Activated CD8-positive, alpha-beta T cell treated with anti-CD3 and anti-CD28 coated beads for 36 hours (primary cell): Measurements from ENCODE around the gene NIPAL3. TPM values are rescaled to one million over a fixed set of nuclear protein-coding genes. Genes with fewer than 3 reads are reported as not detected.

Experiments used
- ATAC-seq: fragments of 200-7000 bp; cut with Tn5 transposase; one replicate; pipeline ENCODE4 v1.10.0; 2021; ENCODE audit warnings: mild to moderate bottlenecking, moderate library complexity
- CTCF ChIA-PET: fragments of 350-600 bp; sonication (Branson Sonifier 250); formaldehyde crosslinking; loops from one replicate; lab custom pipeline; 2021; ENCODE audit warnings: antibody characterized with exemption; lab: Charles Lee
- POLR2A ChIA-PET: fragments of 350-600 bp; sonication (Branson Sonifier 250); formaldehyde crosslinking; loops from one replicate; lab custom pipeline; 2021; ENCODE audit warnings: antibody characterized with exemption; lab: Charles Lee
- DNase-seq: peaks from one replicate; pipeline ENCODE4 v3.0.0-alpha.2; 2020
- H3K27ac Mint-ChIP-seq: one replicate; pipeline ENCODE4 v1.8.0; 2021; ENCODE audit warnings: mild to moderate bottlenecking, mixed read lengths
- H3K27me3 Mint-ChIP-seq: one replicate; pipeline ENCODE4 v1.8.0; 2021; ENCODE audit warnings: mixed read lengths
- H3K36me3 Mint-ChIP-seq: one replicate; pipeline ENCODE4 v1.8.0; 2021; ENCODE audit warnings: low read depth, mixed read lengths
- H3K4me1 Mint-ChIP-seq: one replicate; pipeline ENCODE4 v1.8.0; 2021; ENCODE audit warnings: low read depth, mixed read lengths
- H3K4me3 Mint-ChIP-seq: one replicate; pipeline ENCODE4 v1.8.0; 2021; ENCODE audit warnings: mild to moderate bottlenecking, moderate library complexity, mixed read lengths
- H3K9me3 Mint-ChIP-seq: one replicate; pipeline ENCODE4 v1.8.0; 2021; ENCODE audit warnings: mixed read lengths
- intact Hi-C: fragments of 100-400 bp; cut with micrococcal nuclease; formaldehyde crosslinking; loops from one replicate; pipeline ENCODE4 v1.10.0; 2022
- total RNA-seq, 2 experiments: library from RNA; stranded (reverse); gene quantifications; one replicate each; pipeline ENCODE4 v1.2.3, GENCODE V29; 2021
- TF ChIP-seq, protein P1 (sequence below): fragments of 200-600 bp; IDR thresholded peaks from one replicate; pipeline ENCODE4 v1.8.0; 2022; ENCODE audit warnings: antibody characterized with exemption, mild to moderate bottlenecking

The NIPAL3 gene
- total RNA-seq, 2 experiments from 2014 or later, result 33.2 to 33.3 TPM

DNA sequence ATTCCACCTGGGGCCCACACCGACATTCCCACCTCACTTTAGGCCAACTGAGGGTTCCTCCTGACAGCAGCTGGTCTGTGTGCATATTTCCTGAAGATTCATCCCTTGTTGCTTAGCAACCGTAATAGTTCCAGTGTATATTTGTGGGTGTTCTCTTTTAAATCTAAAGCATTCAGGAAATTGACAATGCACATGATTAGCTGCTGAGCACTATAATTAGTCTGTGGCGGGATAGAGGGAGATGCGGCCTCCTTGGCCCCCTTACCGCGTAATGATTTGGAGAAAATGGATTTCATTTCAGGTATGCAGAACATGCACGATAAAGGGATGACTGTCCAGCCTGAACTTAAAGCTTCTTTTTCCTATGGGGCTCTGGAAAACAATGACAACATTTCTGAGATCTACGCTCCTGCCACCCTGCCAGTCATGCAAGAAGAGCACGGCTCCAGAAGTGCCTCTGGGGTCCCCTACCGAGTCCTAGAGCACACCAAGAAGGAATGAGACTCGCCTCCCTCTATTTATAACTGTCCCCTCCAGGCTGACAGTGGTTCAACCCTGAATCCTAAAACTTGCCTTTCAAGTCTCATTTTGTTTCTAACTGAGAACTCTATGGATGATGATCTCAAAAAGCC, 53.2 kb downstream of the NIPAL3 start:
- intact Hi-C loops, result no loop called here
- ATAC-seq, result no peak
- DNase-seq, result no peak
- Mint-ChIP-seq H3K4me1 (peaks cover 14% of the 10 kb centered on the region), H3K27me3 (no peaks in the 10 kb centered on the region), H3K36me3 (peaks cover 45% of the 10 kb centered on the region), H3K27ac (no peak overlapping the region), H3K4me3 (no peak overlapping the region), H3K9me3 (no peaks in the 10 kb centered on the region)
- ChIA-PET CTCF (interaction anchor here (1.4 kb wide), 1 partner anchor 15 kb away, joined by 3 read pairs; no protein-coding TSS in a partner anchor), POLR2A (interaction anchor here (1.0 kb wide), 1 partner anchor 38 kb away, joined by 3 read pairs; no protein-coding TSS in a partner anchor)
- TF ChIP-seq, protein P1, sequence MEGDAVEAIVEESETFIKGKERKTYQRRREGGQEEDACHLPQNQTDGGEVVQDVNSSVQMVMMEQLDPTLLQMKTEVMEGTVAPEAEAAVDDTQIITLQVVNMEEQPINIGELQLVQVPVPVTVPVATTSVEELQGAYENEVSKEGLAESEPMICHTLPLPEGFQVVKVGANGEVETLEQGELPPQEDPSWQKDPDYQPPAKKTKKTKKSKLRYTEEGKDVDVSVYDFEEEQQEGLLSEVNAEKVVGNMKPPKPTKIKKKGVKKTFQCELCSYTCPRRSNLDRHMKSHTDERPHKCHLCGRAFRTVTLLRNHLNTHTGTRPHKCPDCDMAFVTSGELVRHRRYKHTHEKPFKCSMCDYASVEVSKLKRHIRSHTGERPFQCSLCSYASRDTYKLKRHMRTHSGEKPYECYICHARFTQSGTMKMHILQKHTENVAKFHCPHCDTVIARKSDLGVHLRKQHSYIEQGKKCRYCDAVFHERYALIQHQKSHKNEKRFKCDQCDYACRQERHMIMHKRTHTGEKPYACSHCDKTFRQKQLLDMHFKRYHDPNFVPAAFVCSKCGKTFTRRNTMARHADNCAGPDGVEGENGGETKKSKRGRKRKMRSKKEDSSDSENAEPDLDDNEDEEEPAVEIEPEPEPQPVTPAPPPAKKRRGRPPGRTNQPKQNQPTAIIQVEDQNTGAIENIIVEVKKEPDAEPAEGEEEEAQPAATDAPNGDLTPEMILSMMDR, result no peak

DNA sequence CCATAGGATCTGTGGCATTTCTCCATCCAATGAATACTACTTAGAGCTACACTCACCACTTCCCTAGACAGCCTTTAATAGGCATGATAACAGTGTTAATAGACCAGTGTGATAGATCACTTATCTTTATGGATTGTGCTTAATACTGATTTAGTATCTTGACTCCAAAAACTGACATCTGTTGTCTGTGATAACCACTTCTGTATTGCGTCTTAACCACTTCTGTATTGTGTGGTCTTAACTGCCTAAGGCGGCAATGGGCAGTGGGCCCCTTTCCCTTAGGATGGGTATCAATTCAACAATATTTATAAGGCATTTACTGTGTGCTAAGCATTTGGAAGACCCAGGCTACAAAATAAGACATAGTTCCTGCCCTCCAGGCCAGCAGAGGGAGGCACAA, 55.0 kb downstream of the NIPAL3 start:
- H3K4me3 Mint-ChIP-seq, result no peak overlapping the region
- DNase-seq (no peak), ATAC-seq (no peak)
- H3K9me3 Mint-ChIP-seq, result no peaks in the 10 kb centered on the region
- ChIA-PET CTCF (interaction anchor here (1.0 kb wide), 2 partner anchors 79 to 116 kb away, joined by 3 read pairs; no protein-coding TSS in a partner anchor), POLR2A (interaction anchor here (1.3 kb wide), 1 partner anchor 13 kb away, joined by 4 read pairs; no protein-coding TSS in a partner anchor)
- H3K27ac Mint-ChIP-seq, result no peak overlapping the region
- peaks cover 5% of the 10 kb centered on the region for H3K4me1 Mint-ChIP-seq
- no peaks in the 10 kb centered on the region for H3K27me3 Mint-ChIP-seq
- TF ChIP-seq, protein P1, result no peak
- intact Hi-C loops, result no loop called here
- peaks cover 39% of the 10 kb centered on the region for H3K36me3 Mint-ChIP-seq

DNA sequence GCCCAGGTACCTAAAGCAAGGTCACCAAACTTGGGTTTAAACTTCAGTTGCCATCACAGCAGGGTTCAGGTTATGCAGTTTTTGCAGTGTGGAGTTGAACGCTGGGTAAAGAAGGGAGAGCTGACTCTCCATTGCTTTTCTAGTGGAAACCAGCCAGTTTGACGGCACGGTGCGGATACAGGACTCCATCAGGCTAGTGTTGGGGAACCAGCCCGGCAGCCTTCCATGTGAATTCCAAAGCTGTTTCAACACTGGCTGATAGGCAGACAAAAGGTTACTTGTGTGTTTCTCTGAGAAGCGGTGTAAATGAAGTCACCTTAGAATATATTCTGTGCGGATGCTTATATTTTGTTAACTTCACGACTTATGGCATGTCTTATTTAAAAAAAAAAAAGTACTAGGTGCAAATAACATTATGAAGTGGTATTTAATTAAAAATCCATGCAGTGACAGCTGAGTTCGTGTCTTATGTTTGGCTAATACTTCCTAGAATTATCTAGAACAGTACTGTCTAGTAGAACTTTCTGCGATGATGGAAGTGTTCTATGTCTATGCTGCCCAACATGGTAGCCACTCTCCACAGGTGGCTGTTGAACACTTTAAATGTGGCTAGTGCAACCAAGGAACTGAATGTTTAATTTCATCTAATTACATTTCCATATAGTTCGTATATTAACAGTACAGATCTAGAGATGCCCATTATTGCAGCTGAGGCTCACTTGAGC, 57.1 kb downstream of the NIPAL3 start:
- intact Hi-C loops, result no loop called here
- no peak overlapping the region for H3K4me3 Mint-ChIP-seq
- H3K4me1 Mint-ChIP-seq, result peaks cover 5% of the 10 kb centered on the region
- H3K27me3 Mint-ChIP-seq, result no peaks in the 10 kb centered on the region
- ATAC-seq (no peak), DNase-seq (no peak)
- no peaks in the 10 kb centered on the region for H3K9me3 Mint-ChIP-seq
- CTCF ChIA-PET, result interaction anchor here (1.0 to 1.1 kb wide), 3 partner anchors 8 to 115 kb away, joined by 3 read pairs; no protein-coding TSS in a partner anchor
- TF ChIP-seq, protein P1, result no peak
- POLR2A ChIA-PET, result interaction anchor here (0.7 to 1.3 kb wide), 2 partner anchors 8 to 10 kb away, joined by 4 to 6 read pairs; no protein-coding TSS in a partner anchor
- peaks cover 24% of the 10 kb centered on the region for H3K36me3 Mint-ChIP-seq
- H3K27ac Mint-ChIP-seq, result no peak overlapping the region

DNA sequence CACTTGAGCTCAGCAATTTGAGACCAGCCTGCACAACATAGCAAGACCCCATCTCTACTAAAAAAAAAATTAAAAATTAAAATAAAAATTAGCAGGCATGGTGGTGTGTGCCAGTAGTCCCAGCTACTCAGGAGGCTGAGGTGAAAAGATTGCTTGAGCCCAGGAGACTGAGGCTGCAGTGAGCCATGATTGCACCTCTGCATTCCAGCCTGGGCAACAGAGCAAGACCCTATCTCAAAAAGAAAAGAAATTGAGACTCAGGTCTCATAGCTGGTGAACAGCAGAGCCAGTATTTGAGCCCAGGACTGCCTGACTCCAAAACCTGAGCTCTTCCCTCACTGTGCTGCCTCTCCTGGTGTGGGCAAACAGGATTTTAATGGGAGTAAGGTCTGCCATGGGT, 58.6 kb downstream of the NIPAL3 start:
- Mint-ChIP-seq H3K9me3 (no peaks in the 10 kb centered on the region), H3K27ac (no peak overlapping the region), H3K27me3 (no peaks in the 10 kb centered on the region), H3K4me1 (peaks cover 5% of the 10 kb centered on the region), H3K36me3 (peaks cover 15% of the 10 kb centered on the region), H3K4me3 (no peak overlapping the region)
- DNase-seq (no peak), ATAC-seq (no peak)
- ChIA-PET POLR2A (interaction anchor here (0.9 to 1.0 kb wide), 2 partner anchors 10 to 54 kb away, joined by 3 read pairs; no protein-coding TSS in a partner anchor), CTCF (interaction anchor here (0.7 to 1.9 kb wide), 6 partner anchors 11 to 113 kb away, joined by 3 to 5 read pairs (median 3); no protein-coding TSS in a partner anchor)
- intact Hi-C loops, result no loop called here
- TF ChIP-seq, protein P1, result no peak
